ELF-1 (cell line): Measurements from ENCODE around the gene TUBA4A.

ENCODE experiments used
- DNase-seq: peaks from one replicate; pipeline ENCODE4 v3.0.0-alpha.2; 2016; ENCODE audit warnings: low read depth, low spot score

TUBA4A gene

DNA sequence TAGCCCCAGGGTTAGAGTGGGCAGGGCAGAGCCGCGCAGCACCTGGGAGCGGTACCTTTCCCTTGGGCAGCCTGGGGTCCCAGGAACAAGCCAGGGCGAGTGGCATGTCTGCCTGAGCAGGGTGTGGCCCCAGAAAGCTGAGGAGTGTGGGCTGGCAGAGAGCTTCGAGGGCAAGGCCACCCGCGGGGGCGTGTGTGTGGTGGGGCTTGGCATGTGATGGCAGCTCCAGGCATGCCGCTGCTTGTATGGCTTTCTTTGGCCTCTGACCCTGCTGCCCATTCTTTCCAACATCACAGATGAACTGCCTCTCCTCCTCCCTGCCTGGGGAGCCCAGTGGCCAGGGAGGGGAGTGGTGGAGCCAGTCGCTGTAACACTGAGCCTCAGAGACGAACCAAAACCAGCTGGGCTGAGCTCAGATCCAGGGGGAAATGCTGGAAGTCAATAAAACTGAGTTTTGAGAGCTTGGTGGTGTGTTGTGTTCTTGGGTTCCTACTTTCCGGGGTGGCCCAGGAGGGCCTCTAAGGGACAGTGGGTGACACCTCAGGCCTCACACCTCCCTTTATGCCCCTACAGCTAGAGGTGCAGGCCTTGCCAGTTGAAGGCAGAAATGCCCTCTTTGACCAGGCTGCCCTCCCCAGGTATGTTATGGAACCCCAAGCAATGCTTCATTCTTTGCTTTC, 32.9 kb upstream of the TUBA4A start:
- no peak for DNase-seq

DNA sequence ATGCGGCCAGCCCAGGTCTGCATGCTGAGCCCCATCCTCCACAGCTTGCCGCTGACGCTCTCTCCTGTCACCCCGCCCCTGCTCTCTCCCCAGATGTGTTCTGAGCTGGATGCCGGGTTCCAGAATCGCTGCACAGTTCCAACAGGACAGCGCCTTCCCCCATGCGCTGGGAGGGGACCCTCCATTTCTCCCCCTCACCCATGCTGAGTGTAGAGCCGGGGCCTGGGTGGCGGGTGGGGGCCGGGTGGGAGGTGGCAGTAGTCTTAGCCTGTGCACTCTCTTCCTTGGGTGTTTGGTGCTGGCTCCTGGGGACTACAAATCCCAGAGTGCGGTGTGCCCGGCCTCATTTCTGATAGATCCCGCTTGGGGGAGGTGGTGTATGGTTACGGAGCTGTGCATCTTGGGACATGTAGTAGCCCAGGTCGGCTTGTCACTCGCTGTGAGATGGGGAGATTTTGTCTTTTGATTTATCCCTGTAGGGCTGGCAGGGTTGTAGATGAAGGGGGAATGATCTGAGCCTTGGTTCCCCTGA, 32.2 kb upstream of the TUBA4A start:
- peak; percentile 63 for DNase-seq

DNA sequence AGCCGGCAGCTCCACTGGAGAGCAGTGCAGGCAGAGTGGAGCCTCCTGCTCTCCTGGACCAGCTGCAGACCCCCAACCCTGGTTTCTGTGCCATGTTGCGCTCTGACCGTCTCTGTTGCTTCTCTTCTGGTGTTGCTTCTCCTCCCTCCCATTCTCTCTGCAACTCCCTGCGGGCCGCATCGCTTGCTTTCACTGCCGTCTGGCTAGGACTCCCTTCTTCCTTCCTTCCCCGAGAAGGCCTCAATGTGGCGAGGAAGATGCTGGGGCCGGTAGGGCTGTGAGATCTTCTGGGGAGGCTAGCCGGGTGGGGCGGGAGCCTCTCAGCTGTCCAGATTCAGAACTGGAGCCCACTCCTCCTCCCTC, 31.6 kb upstream of the TUBA4A start:
- no peak for DNase-seq

DNA sequence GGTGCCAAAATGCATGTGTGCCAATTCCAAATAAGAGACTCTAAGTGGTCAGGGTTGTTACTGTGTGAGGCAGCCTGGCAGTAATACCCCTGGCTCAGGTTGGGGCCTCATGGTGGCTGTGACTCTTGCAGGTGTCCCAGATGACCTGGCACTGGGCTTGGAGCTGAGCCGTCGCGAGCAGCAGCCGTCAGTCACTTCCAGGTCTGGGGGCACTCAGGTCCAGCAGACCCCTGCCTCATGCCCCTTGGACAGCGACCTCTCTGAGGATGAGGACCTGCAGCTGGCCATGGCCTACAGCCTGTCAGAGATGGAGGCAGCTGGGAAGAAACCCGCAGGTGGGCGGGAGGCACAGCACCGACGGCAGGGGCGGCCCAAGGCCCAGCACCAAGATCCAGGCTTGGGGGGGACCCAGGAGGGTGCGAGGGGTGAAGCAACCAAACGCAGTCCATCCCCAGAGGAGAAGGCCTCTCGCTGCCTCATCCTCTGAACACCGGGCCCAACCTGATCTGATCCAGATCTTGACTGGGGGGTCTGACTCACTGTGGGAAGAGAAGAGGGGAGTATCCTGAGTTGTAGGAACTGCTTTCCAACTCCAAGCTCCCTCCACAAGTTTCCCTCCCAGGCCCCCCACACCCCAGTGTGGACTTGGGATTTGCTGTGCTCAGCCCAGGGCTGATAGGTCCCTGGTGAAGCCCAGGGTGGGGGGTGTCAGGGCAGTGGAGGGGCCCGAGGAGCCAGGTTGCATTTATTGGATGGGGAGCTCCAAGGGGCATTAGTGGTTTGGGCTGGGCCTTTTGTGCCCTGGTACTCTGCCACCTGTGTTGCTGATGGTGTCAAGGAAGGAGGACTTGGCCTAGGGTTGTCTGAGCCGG, 31.0 kb upstream of the TUBA4A start:
- DNase-seq, result no peak

DNA sequence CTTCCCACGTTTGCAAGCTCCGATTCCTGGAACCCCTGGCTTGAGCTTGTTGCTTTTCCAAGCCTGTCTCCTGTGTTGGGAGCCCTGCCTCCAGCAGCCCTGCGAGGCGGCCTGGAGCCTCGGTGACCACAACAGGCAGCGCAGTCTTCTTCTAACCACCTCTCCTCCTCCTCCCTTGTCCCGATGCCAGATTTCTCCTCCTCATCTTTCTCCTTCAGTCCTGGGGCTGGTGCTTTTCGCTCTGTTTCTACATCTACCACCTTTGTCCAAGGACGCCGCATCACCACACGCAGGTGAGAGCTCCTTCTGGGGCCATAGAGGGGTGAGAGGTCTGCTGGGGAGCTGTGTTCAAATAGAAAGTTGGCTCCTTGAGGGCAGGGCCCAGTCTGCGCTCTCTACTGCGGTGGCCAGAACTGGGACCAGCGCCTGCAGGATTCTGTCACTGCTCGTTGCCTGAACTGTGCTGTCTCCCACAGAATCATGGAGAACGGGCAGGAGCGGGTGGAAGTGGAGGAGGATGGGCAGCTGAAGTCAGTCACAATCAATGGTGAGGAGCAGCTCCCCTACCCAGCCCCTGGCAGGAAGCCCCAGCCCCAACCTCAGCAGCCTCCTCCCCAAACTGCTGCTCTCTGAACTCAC, 29.3 kb upstream of the TUBA4A start:
- DNase-seq, result no peak

DNA sequence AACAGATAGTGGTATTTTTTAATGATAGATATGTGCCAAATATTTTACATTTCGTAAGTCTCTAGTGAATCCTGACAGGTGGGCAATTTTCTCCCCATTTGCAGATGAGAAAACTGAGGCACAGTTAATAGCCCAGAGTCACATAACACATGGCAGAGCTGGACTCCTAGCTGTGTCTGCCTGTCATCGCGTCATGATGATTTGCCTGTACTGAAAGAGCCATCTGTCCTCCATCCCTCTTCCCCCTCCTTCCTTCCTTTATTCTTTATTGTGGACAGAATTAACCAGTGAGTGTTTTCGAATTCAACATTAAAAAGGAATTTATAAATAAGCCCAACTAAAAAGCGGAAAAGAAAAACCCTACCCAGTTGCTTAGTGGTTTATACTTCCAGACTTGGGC, 28.7 kb upstream of the TUBA4A start:
- no peak for DNase-seq

DNA sequence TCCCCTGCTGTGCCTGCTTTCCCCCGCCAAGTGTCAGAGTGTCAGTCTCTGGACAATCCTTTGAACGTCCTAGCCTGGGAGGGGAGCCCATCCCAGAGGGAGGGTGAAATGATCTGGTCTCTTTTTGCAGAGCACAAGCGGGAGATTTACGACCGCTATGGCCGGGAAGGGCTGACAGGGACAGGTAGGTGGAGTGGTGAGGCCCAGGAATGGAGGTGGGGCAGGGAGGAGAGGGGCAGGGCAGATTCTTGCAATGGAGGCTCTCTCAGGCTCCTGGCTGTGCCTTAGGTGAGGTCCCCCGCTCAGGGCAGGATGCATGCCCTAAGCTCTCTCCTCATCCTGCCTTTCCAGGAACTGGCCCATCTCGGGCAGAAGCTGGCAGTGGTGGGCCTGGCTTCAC, 27.9 kb upstream of the TUBA4A start:
- peak; percentile 28 for DNase-seq

DNA sequence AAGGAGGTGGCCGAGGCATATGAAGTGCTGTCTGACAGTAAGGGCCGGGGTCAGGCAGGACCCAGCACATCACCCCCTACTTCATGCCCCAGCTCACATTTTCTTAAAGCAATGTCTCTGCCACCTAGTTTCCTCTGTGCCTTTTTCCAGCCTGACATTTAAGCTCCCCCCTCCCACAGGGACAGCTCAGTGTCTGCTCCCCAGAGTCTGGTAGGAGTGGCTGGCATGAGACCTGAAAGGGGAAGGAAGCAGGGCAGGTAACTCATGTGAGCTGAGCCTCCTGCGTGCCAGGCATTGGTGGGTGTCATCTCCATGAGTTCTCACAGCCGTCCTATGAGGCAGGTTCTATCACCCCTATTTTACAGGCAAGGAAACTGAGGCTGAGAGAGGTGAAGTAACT, 26.9 kb upstream of the TUBA4A start:
- no peak for DNase-seq

DNA sequence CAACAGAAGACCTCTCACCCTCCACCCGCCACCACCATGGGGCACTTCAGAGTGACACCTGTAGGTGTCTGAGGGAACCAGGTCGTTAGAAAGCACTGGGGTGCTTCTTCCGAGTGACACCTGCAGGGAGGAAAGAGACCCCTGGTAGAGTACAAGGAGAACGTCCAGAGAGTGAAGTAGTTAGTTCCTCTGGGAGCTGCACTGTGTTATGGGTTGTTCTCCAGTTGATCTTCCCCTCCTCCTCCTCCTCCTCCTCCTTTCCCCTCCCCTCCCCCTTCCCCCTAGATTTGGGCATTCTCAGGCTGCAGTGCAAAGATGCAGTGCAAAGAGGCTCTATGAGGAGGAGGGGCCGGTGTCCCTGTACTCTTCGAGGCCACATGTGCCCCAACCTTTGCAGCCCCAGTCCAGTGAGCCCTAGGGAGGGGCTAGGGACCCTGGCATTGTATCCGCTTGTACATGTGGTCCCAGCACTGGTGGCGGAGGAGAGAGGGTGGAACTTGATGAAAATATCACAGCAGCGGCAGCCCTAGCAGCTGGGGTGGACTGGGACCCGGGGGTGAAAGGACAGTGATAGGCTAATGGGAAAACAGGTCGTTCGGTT, 26.3 kb upstream of the TUBA4A start:
- DNase-seq, result no peak

DNA sequence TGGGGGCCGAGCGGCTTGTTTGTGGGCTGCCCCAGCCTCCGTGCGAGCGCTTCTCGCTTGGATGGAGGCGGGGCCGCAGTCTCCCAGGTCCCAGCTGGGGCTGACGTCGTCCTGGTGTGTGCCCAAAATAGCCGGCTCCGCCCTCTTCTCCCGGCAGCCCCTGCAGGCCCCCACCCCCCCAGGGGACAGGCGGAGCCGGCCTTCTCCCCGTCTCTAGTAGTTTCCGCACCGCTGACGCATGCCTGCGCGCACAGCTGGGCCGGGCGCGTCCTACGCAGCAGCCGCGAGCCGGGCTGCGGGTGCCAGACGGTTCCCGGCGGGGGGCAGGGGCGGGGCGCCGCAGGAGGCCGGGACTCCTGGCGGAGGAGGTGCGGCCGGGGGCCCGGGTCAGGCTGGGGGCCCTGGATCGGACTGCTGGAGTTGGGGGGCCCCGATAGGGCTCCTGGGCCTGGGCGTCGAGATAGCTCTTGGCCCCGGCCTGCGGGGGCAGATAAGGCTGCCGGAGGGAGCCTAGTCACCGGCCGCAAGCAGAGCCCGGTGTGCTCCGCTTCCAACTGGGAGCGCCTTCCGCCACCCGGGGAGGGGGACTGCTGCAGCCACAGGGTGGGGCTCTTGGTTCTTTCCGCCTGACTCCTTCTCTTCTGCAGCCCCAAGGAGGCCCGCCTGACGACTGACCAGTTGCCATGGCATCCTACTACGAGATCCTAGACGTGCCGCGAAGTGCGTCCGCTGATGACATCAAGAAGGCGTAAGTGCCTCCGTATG, 25.6 kb upstream of the TUBA4A start, which contains the start of gene DNAJB2:
Gene DNAJB2 (plus strand): TSS at position 216 of the 765 bp plus-strand sequence. CDS start 468 bp downstream, at position 684.
- peak; percentile 98 for DNase-seq

DNA sequence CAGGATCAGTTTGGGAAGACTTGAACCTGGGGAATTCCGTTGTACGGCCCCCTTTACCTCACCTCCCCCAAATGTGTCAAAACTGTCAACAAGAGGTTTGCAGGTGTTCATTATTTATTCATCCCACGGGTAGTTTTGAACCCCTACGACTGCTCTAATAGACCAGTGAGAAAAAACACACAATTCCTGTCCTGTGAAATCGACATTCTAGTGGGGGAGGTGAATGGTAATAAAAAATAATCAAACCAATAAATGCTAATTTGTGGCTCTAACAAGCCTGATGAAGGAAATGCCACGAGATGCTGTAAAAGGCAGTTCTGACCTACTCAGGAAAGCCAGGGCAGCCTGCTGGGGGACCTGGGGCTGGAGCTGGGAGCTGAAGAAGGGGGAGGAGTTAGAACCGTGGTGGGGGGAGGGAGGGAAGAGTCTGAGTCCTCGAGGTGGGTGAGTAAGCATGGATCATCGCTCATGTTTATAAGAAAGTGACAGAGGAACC, 25.0 kb upstream of the TUBA4A start:
- no peak for DNase-seq

DNA sequence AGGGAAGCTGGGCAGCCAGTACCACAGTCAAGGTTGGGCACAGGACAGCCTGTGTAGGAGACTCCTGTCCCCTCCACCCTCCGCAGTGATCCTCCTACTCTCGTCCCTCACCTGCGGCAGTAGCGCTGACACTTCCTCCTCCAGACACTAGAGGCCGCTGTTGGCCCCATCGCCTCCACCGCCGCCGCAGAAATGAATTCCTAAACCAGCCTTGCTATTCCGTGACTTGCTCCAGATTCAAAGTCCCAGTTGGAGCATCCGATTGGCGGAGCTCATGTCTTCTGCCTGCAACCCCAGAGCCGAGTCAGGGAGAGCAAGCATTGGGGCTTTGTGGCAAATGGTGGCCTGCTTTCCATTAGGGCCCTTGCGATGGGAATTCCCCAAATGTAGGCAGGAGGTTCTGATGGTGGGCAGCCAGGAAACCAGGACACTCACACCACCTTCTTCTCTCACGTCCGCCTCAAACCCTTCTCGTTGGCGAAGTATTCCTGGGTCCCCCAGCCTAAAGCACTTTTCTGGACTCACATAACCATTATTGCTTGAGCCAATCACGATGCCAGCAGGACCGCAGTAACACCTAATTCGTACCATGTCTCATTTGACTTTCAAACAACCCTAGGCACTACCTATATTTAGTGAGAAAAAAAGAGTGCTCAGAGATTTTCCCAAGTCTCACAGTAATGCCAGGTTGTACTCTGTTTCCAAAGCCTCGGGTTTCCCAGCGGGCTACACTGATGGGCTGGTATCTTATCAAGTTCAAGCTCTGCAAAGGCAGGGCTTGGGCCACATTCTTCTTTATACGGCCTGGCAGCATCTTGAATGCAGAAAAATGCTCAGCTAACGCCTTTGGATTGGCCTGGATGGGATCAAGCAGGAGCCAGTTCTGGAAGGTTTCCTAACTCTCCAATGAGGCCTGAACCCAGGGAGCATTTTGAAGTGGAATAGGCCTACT, 24.3 kb upstream of the TUBA4A start:
- DNase-seq, result peak; percentile 95

DNA sequence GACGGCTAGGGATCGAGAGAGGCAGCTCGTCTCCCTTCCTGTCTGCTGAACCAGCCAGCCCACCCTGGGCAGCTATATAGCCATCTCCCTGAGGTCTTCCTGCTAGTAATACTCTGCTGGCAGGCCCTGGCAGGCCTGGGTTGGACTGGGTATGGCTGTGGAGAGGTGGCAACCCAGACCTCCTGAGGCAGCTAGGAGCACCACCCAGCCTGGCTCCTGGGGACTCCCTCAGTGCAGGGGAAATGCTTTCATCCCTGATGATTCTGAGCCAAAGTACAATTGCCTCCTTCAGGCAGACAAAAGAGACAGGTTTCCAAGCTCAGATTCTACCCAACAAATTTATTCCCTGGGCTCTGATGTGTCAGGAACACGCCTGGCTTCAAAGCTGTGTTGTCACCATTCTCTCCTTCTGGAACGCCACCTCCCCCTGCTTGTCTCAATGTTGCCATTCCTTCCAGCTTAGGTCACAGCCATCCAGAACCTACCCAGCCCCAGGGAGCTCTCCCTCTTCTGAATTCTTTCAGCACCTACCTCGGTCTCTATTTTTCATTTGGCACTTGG, 20.7 kb upstream of the TUBA4A start:
- DNase-seq, result peak; percentile 90

DNA sequence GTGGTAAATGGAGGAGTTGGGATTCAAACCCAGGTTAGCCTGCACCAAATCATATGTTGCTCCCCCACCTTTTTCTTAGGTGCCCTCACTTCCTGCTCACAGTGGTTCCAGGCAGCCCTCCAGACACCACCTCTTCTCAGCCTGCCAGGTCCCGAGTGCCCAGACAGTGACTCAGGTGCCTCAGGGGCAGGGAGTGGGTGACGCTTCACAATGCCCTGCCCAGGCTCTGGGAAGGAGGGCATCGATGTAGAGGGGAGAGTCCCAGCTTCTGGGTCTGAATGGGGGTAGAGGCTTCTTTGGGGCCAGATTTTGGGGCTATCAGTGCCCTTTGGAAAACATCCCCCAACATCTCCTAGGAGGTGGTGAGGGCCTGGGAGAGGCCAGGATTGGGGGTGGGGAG, 20.2 kb upstream of the TUBA4A start:
- peak; percentile 51 for DNase-seq

DNA sequence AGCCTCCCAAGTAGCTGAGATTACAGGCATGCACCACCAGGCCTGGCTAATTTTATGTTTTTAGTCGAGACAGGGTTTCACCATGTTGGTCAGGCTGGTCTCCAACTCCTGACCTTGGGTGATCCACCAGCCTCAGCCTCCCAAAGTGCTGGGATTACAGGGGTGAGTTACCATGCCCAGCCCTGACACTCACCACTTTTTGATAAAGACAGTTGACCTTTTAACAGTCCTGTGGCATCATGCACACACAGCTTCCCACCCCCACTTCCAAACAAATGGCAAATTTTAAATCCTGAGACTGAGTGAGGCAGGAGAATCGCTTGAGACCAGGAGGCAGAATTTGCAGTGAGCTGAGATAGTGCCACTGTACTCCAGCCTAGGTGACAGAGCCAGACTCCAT, 19.3 kb upstream of the TUBA4A start:
- DNase-seq, result no peak

DNA sequence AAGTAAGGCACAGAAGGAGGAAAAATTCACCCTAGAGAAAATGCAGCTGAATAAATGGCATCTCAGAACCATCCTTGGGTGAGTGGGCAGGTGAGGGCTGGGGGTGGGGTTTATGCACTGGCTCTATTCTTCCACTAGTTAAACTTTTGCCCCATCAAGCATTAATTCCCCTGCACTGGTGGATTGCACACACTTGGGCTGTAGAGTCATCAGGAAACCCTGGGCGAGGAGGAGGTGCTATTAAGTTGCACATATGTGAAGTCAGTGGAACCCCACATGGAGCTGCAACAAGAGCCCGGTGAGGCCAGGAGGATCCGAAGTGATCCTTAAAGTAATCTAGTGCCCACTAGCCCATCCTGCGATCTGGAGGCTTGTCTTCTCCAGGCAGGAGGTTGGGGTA, 18.6 kb upstream of the TUBA4A start:
- DNase-seq, result no peak

DNA sequence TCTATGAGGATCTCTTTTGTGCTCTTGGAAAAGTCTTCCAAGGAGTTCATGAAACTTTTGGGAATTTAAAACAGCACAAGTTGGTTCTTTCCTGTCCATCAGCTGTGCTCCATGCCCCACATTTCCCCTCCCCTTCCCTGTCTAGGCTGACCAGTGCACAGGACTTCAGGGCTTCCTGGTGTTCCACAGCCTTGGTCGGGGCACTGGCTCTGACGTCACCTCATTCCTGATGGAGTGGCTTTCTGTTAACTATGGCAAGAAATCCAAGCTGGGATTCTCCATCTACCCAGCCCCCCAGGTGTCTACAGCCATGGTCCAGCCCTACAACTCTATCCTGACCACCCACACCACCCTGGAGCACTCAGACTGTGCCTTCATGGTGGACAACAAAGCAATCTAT, 17.3 kb upstream of the TUBA4A start:
- no peak for DNase-seq

DNA sequence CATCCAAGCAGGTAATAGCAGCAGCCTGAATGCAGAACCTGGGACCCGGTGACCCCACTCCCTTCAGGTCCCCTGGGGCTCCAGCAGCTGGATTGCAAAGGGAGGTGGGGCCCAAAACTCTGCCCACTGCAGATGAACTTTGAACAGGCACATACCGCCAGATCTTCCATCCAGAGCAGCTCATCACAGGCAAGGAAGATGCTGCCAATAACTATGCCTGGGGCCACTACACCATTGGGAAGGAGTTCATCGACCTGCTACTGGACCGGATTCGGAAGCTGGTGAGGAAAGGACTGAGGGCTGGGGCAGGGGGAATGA, 16.3 kb upstream of the TUBA4A start:
- no peak for DNase-seq

DNA sequence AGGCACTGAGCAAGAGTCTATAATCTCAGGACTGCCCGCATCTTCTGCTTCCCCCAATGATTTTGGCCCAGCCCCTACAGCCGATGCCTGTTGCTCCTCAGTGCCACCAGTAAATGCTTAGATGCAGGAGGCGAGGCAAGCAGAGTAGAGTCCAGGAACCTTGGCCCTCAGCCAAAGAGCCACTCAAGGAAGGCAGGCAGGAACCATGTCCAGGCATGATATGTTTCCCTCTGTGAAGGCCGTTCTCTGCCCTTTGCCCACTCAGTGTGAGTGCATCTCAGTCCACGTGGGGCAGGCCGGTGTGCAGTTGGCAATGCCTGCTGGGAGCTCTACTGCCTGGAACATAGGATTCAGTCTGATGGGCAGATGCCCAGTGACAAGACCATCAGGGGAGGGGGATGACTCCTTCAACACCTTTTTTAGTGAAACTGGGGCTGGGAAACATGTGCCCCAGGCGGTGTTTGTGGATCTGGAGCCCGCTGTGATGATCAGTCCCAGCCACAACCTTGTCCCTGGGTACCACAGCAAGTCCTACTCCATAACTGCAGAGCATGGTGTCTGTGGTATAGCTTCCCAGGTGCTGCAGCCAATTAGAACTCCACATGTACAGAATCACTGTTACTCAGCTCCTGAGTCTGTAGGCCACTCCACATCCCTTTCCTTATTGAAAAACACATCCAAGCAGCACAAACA, 15.8 kb upstream of the TUBA4A start:
- DNase-seq, result no peak
